Pulmonary artery endothelial cell (primary cell): ENCODE measurements around the gene CDKN3. TPM values are rescaled to one million over a fixed set of nuclear protein-coding genes. Genes with fewer than 3 reads are reported as not detected.

Source experiments
- DNase-seq: peaks from one replicate; pipeline ENCODE4 v3.0.0-alpha.2; 2011; ENCODE audit warnings: low read depth, low spot score
- total RNA-seq: library from RNA; depleted of rRNA; stranded (reverse); fragments of >200 nt; gene quantifications from 2 replicates; pipeline ENCODE4 v1.2.3, GENCODE V29; 2014

The CDKN3 gene
- 36.5 and 76.4 TPM in 2 replicates for total RNA-seq

- peak; percentile 98 for DNase-seq
These were observed at the start of gene CDKN3 for GRCh38 chr14:54396493-54397335. Gene CDKN3 (plus strand): TSS chr14:54397007. CDS start chr14:54397069, 62 bp downstream.

GRCh38 chr14:54347044-54347443 lies 49.8 kb upstream of the CDKN3 start:
- no peak for DNase-seq

- no peak for DNase-seq
These were observed 48.7 kb upstream of the CDKN3 start for GRCh38 chr14:54348001-54348611.

- no peak for DNase-seq
These were observed 47.7 kb upstream of the CDKN3 start for GRCh38 chr14:54348923-54349620.

GRCh38 chr14:54349713-54350112 lies 47.1 kb upstream of the CDKN3 start:
- DNase-seq, result no peak

GRCh38 chr14:54350203-54350602 lies 46.6 kb upstream of the CDKN3 start:
- DNase-seq, result no peak

GRCh38 chr14:54353266-54353665 lies 43.5 kb upstream of the CDKN3 start:
- no peak for DNase-seq

GRCh38 chr14:54353694-54354093 lies 43.1 kb upstream of the CDKN3 start:
- DNase-seq, result no peak

GRCh38 chr14:54354096-54354495 lies 42.7 kb upstream of the CDKN3 start:
- DNase-seq, result no peak

GRCh38 chr14:54354968-54355641 lies 41.7 kb upstream of the CDKN3 start:
- no peak for DNase-seq

GRCh38 chr14:54355698-54356097 lies 41.1 kb upstream of the CDKN3 start:
- no peak for DNase-seq

- DNase-seq, result no peak
These were observed 40.6 kb upstream of the CDKN3 start for GRCh38 chr14:54356172-54356571.

- DNase-seq, result no peak
These were observed 36.1 kb upstream of the CDKN3 start for GRCh38 chr14:54360667-54361066.

- DNase-seq, result no peak
These were observed 34.7 kb upstream of the CDKN3 start for GRCh38 chr14:54362089-54362504.

- DNase-seq, result no peak
These were observed 33.9 kb upstream of the CDKN3 start for GRCh38 chr14:54362759-54363437.

- DNase-seq, result peak; percentile 55
These were observed 32.0 kb upstream of the CDKN3 start for GRCh38 chr14:54364555-54365415.

GRCh38 chr14:54366736-54367735 lies 29.8 kb upstream of the CDKN3 start:
- DNase-seq, result peak; percentile 46

- no peak for DNase-seq
These were observed 28.5 kb upstream of the CDKN3 start for GRCh38 chr14:54368291-54368690.

GRCh38 chr14:54369343-54369742 lies 27.5 kb upstream of the CDKN3 start:
- no peak for DNase-seq
